ENCODE data around the gene PLOD3.
"Not testable (repeated sequence)": the region's sequence is repeated elsewhere in the genome, so short reads cannot be mapped to it uniquely, and the experiment has no call there.

PLOD3 gene

GRCh38 chr7:101217388-101218235 is at the start of gene PLOD3, which contains the start of gene ZNHIT1:
Gene PLOD3 (minus strand): TSS chr7:101217581. CDS start chr7:101217274, 307 bp downstream.
Gene ZNHIT1 (plus strand): TSS chr7:101218165. CDS start chr7:101218196, 31 bp downstream.
- DNase-seq = peak; percentile 97 to 98

- DNase-seq = no peak
Measured at GRCh38 chr7:101265622-101266516, 48.5 kb upstream of the PLOD3 start.

GRCh38 chr7:101264102-101264706 is 46.8 kb upstream of the PLOD3 start:
- not testable (repeated sequence) for DNase-seq

- DNase-seq = no peak
Measured at GRCh38 chr7:101258243-101258731, 40.9 kb upstream of the PLOD3 start.

- no peak for DNase-seq
Measured at GRCh38 chr7:101255796-101256195, 38.4 kb upstream of the PLOD3 start.

GRCh38 chr7:101253199-101253598 is 35.8 kb upstream of the PLOD3 start:
- DNase-seq = not testable (repeated sequence)

GRCh38 chr7:101251871-101252659 is 34.7 kb upstream of the PLOD3 start:
- DNase-seq = peak; percentile 98 to 99

- no peak for DNase-seq
Measured at GRCh38 chr7:101250324-101250723, 32.9 kb upstream of the PLOD3 start.

GRCh38 chr7:101248276-101248675 is 30.9 kb upstream of the PLOD3 start:
- no peak for DNase-seq

- no peak for DNase-seq
Measured at GRCh38 chr7:101245147-101245668, 27.8 kb upstream of the PLOD3 start.

GRCh38 chr7:101244375-101245146 is 27.2 kb upstream of the PLOD3 start, which contains the start of gene FIS1:
Gene FIS1 (minus strand): TSS chr7:101245081. CDS start chr7:101245004, 77 bp downstream.
- DNase-seq = peak; percentile 91 to 92

- no peak for DNase-seq
Measured at GRCh38 chr7:101243646-101244374, 26.4 kb upstream of the PLOD3 start.

GRCh38 chr7:101241443-101242349 is 24.3 kb upstream of the PLOD3 start:
- no peak for DNase-seq

- no peak for DNase-seq
Measured at GRCh38 chr7:101241015-101241363, 23.6 kb upstream of the PLOD3 start.

- DNase-seq = no peak
Measured at GRCh38 chr7:101240226-101241014, 23.0 kb upstream of the PLOD3 start.

- no peak for DNase-seq
Measured at GRCh38 chr7:101239951-101240220, 22.5 kb upstream of the PLOD3 start.

GRCh38 chr7:101239191-101239950 is 22.0 kb upstream of the PLOD3 start:
- no peak for DNase-seq

Data from CD4-positive, alpha-beta T cell treated with Interferon alpha-2 for 1 hour (primary cell).